ENCODE measurements around the gene MEMO1. TPM values are rescaled to one million over a fixed set of nuclear protein-coding genes. Genes with fewer than 3 reads are reported as not detected.

MEMO1 gene
- total and polyA plus RNA-seq, 4 donors = 30.7 to 38.5 (median 32.2) TPM

DNA sequence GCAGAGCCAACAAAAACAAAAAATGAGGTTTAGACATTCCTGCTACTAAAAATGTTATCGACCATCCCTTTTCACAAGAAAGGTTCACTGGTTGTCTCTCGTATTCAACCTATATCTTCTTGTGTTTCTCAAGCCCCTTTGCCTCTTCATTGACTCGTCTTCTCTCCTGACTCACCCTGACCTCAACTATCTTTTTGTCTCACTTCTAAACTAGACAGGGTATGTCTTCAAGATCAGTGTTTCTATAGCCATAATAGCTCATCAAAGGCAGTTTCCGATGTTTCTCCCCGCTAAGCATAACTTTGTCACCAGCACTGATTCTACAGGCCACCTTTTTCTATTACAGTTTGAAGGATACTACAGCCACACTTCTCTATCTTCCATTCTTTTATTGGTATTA is 178.4 kb downstream of the MEMO1 start:
- H3K27ac ChIP-seq (ENCODE audit: low read depth in 1 of 2, low read length in 1 of 2) = no peak overlapping the region
- no peak overlapping the region for H3K4me3 ChIP-seq
- H3K36me3 ChIP-seq (ENCODE audit: control insufficient read depth in 4 of 4, insufficient read depth in 4 of 4, low read length in 4 of 4) = no peaks in the 10 kb centered on the region
- WGBS, 2 donors = 91 to 97% methylated on average over 5 of the region's 5 CpGs
- ATAC-seq (ENCODE audit: insufficient read depth, low FRiP score) (no peak), DNase-seq (no peak)
- no peak overlapping the region for H3K9ac ChIP-seq (ENCODE audit: insufficient read depth in 1 of 2, low read length in 2 of 2)
- peaks cover 0 to 15% (median 5%) of the 10 kb centered on the region in 4 donors for H3K9me3 ChIP-seq (ENCODE audit: control insufficient read depth in 4 of 4, insufficient read depth in 3 of 4, low read length in 3 of 4)
- no peaks in the 10 kb centered on the region for H3K27me3 ChIP-seq (ENCODE audit: control insufficient read depth in 3 of 3, insufficient read depth in 3 of 3, low read length in 2 of 3)
- H3K4me1 ChIP-seq (ENCODE audit: control insufficient read depth in 5 of 5, insufficient read depth in 5 of 5, low read length in 5 of 5) = no peaks in the 10 kb centered on the region
- TF ChIP-seq, protein P1, sequence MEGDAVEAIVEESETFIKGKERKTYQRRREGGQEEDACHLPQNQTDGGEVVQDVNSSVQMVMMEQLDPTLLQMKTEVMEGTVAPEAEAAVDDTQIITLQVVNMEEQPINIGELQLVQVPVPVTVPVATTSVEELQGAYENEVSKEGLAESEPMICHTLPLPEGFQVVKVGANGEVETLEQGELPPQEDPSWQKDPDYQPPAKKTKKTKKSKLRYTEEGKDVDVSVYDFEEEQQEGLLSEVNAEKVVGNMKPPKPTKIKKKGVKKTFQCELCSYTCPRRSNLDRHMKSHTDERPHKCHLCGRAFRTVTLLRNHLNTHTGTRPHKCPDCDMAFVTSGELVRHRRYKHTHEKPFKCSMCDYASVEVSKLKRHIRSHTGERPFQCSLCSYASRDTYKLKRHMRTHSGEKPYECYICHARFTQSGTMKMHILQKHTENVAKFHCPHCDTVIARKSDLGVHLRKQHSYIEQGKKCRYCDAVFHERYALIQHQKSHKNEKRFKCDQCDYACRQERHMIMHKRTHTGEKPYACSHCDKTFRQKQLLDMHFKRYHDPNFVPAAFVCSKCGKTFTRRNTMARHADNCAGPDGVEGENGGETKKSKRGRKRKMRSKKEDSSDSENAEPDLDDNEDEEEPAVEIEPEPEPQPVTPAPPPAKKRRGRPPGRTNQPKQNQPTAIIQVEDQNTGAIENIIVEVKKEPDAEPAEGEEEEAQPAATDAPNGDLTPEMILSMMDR (IDR thresholded peaks at IDR 0.05; ENCODE audit: control extremely low read depth, extremely low read depth) = no peak

DNA sequence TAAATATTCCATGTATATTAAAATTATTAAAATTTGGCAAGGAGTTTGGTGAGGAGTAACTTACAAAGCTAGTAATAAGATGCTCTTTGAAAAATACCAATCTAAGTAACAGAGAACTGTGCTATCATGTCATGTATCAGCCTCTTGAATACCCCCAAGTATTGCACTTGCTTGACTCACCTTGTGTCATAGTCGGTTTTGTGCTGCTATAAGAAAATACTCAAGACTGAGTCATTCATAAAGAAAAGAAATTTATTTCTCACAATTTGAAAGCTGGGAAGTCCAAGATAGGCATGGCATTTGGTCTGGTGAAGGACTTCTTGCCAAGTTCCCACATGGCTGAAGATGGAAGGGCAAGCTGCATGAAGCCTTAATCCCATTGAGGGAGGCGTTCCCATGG is 179.2 kb downstream of the MEMO1 start:
- H3K9me3 ChIP-seq (ENCODE audit: control insufficient read depth in 4 of 4, insufficient read depth in 3 of 4, low read length in 3 of 4) = peaks cover 0 to 15% (median 5%) of the 10 kb centered on the region in 4 donors
- no peak for DNase-seq
- 89 to 96% methylated on average over 2 of the region's 2 CpGs for WGBS, 2 donors
- no peak overlapping the region for H3K4me3 ChIP-seq
- TF ChIP-seq, protein P1 (IDR thresholded peaks at IDR 0.05; ENCODE audit: control extremely low read depth, extremely low read depth) = no peak
- no peak for ATAC-seq (ENCODE audit: insufficient read depth, low FRiP score)
- no peak overlapping the region for H3K27ac ChIP-seq (ENCODE audit: low read depth in 1 of 2, low read length in 1 of 2)
- no peaks in the 10 kb centered on the region for H3K36me3 ChIP-seq (ENCODE audit: control insufficient read depth in 4 of 4, insufficient read depth in 4 of 4, low read length in 4 of 4)
- no peaks in the 10 kb centered on the region for H3K27me3 ChIP-seq (ENCODE audit: control insufficient read depth in 3 of 3, insufficient read depth in 3 of 3, low read length in 2 of 3)
- no peak overlapping the region for H3K9ac ChIP-seq (ENCODE audit: insufficient read depth in 1 of 2, low read length in 2 of 2)
- H3K4me1 ChIP-seq (ENCODE audit: control insufficient read depth in 5 of 5, insufficient read depth in 5 of 5, low read length in 5 of 5) = no peaks in the 10 kb centered on the region

DNA sequence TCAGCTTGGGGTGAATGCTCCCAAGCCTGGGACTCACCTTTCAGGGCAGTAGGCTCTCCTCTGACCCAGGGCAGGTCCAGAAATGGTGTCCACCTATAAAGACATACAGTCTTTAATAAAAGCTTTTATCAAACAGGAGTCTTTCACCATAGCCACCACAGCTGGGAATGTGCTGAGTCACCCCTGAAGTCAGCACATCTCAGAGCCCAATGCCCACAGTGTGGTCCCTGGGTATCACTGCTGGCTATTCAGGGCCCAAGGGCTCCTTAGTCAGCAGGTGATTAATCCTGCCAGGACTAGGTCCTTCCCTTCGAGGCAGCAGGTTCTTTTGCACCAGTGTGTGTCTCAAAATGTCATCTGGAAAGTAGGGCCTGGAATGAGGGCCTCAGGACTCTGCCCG is 181.9 kb downstream of the MEMO1 start:
- no peaks in the 10 kb centered on the region for H3K4me1 ChIP-seq (ENCODE audit: control insufficient read depth in 5 of 5, insufficient read depth in 5 of 5, low read length in 5 of 5)
- no peaks in the 10 kb centered on the region for H3K36me3 ChIP-seq (ENCODE audit: control insufficient read depth in 4 of 4, insufficient read depth in 4 of 4, low read length in 4 of 4)
- no peak overlapping the region for H3K9ac ChIP-seq (ENCODE audit: insufficient read depth in 1 of 2, low read length in 2 of 2)
- H3K27me3 ChIP-seq (ENCODE audit: control insufficient read depth in 3 of 3, insufficient read depth in 3 of 3, low read length in 2 of 3) = no peaks in the 10 kb centered on the region
- peaks cover 0 to 15% (median 5%) of the 10 kb centered on the region in 4 donors for H3K9me3 ChIP-seq (ENCODE audit: control insufficient read depth in 4 of 4, insufficient read depth in 3 of 4, low read length in 3 of 4)
- H3K4me3 ChIP-seq = no peak overlapping the region
- DNase-seq (no peak), ATAC-seq (ENCODE audit: insufficient read depth, low FRiP score) (no peak)
- H3K27ac ChIP-seq (ENCODE audit: low read depth in 1 of 2, low read length in 1 of 2) = no peak overlapping the region
- 78 to 81% methylated on average over 2 of the region's 2 CpGs for WGBS, 2 donors
- TF ChIP-seq, protein P1 (IDR thresholded peaks at IDR 0.05; ENCODE audit: control extremely low read depth, extremely low read depth) = no peak

DNA sequence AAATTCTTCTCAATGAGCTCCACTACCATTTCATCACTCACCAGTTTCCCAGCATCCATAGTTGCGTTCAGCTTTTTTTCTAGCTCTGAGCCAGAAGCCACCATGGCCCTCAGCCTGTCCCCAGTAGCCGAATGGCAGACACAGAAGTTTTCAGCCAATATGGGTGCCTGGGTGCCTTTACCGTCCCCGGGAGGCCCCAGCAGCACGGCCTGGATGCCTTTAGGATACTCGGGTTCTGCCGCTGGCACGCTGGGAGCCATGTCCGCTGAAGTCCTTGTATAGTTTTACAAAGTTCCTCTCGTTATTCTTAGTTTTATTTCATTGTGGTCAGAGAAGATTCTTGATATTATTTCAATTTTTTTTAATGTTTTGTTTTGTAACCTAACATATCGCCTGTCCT is 187.2 kb downstream of the MEMO1 start:
- DNase-seq (no peak), ATAC-seq (ENCODE audit: insufficient read depth, low FRiP score) (no peak)
- H3K9ac ChIP-seq (ENCODE audit: insufficient read depth in 1 of 2, low read length in 2 of 2) = no peak overlapping the region
- H3K4me1 ChIP-seq (ENCODE audit: control insufficient read depth in 5 of 5, insufficient read depth in 5 of 5, low read length in 5 of 5) = no peaks in the 10 kb centered on the region
- H3K9me3 ChIP-seq (ENCODE audit: control insufficient read depth in 4 of 4, insufficient read depth in 3 of 4, low read length in 3 of 4) = peaks cover 0 to 31% (median 13%) of the 10 kb centered on the region in 4 donors
- 95 to 98% methylated on average over 11 of the region's 11 CpGs for WGBS, 2 donors
- TF ChIP-seq, protein P1 (IDR thresholded peaks at IDR 0.05; ENCODE audit: control extremely low read depth, extremely low read depth) = no peak
- H3K36me3 ChIP-seq (ENCODE audit: control insufficient read depth in 4 of 4, insufficient read depth in 4 of 4, low read length in 4 of 4) = no peaks in the 10 kb centered on the region
- no peaks in the 10 kb centered on the region for H3K27me3 ChIP-seq (ENCODE audit: control insufficient read depth in 3 of 3, insufficient read depth in 3 of 3, low read length in 2 of 3)
- H3K27ac ChIP-seq (ENCODE audit: low read depth in 1 of 2, low read length in 1 of 2) = no peak overlapping the region
- no peak overlapping the region for H3K4me3 ChIP-seq
